HG03521 (cell line): Measurements from ENCODE around the gene BPHL.
"Not testable (repeated sequence)": the region's sequence is repeated elsewhere in the genome, so short reads cannot be mapped to it uniquely, and the experiment has no call there.

ENCODE experiments used
- ATAC-seq: cut with Tn5 transposase; IDR thresholded peaks from one replicate; pipeline ENCODE4 v1.9.1; 2021; ENCODE audit warnings: mild to moderate bottlenecking, moderate library complexity; ENCODE audit not compliant: unreplicated experiment

The BPHL gene

GRCh38 chr6:3120765-3121089 lies 2.2 kb downstream of the BPHL start:
- no peak for ATAC-seq

- ATAC-seq: no peak
These were observed 4.3 kb downstream of the BPHL start for GRCh38 chr6:3122823-3123182.

GRCh38 chr6:3124667-3125066 lies 6.2 kb downstream of the BPHL start:
- ATAC-seq: no peak

DNA sequence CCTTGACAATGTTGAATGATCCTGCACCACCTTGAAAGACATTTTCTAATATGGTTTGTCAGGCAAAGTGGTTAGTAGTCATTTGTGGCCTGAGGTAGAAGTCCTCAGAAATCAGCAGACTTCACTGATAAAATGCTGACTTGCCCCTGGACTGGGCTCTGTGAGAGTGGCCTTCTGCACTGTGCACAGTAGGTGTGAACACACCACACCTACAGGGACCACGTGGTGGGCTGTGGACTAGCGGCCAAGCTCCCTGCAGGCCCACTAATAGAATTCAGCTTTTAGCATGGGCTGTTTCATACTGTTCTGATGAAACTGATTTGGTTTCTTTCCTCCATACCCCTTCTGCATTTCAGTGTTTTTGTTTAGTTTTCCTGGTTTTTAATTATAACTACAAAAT lies 7.3 kb downstream of the BPHL start:
- no peak for ATAC-seq

DNA sequence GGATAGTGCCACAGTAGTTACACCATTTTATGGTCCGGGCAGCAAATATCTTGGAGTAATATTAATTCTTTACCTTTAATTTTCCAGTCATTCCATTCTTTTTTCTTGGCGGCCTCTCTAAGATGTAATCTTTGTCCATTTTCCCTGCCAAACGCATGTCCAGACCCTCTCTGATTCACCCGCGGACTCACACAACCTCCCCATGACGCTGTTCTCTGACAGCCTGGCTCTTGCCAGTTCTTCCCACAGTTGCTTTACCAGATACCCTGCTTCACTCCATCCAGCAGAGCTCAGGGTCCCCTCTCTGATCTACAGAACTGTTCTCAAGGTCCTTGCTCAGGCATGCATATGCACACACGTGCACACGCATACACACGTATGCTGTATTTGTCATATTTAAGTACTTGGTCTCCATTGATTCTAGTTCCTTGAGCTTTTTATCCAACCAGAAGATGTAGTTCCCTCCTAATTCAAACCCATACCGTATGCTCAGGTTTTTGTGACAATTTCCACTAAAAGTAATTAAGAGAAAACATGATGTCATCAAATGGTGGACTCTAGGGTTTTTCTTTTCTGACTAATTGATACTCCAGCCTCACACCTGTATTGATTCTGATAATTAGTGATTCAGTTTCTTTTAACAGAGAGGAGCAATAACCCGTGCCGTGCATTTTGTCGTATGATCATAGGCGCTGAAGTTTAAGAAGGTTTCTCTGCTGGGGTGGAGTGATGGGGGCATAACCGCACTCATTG lies 10.0 kb downstream of the BPHL start:
- ATAC-seq: no peak

DNA sequence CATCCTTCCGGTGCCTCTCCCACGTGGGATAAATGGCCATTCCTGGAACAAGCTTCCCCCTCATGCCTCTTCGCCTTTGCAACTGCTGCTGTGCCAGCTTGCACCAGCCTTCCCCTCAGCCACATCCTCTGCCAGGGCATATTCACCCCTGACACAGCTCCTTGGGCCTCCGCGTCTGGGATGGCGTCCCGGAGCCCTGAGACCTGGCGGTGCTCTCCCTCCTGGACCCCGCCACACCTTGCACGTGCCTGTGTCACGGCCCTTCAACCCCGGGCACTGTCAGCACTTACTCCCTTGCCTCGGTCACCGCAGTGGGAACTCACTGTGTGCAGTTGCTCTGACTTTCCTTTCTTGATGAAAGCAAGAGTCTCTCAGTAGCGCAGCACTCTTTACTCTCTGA lies 13.2 kb downstream of the BPHL start:
- ATAC-seq: no peak

- no peak for ATAC-seq
These were observed 15.0 kb downstream of the BPHL start for GRCh38 chr6:3133515-3133914.

- no peak for ATAC-seq
These were observed 17.3 kb downstream of the BPHL start for GRCh38 chr6:3135668-3136291.

DNA sequence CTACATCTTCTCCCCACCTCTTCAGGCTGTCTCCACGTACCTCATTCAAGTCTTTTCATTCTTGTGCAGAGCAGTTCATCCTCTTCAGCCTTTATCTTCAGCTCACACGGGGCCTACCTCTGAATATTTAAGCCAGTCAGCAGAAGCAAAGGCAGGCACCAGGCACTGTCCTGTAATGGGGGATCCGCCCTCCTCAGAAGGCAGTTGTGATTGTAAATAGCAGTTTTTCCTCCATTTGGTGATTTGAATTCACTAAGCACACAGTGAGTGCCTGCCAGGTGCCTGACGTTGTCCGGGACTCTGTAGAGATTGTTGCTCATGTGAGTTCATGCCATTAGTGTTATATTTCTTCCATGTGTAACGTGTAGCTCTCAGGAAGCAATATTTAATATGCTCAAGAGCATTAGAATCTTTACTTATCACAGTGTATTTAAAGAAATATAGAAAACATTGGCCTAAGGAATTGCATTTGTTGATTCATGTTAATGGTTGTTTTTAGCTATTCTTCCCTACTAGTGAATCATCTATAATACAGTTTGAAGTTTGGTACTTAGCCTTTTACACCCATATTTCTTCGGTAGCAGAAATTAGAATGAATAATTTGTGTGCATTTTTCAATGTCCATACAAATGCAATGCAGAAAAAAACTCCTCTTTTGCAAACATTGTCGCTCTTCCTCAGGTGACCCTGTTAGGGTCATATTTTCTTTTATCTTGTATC lies 17.9 kb downstream of the BPHL start:
- no peak for ATAC-seq

DNA sequence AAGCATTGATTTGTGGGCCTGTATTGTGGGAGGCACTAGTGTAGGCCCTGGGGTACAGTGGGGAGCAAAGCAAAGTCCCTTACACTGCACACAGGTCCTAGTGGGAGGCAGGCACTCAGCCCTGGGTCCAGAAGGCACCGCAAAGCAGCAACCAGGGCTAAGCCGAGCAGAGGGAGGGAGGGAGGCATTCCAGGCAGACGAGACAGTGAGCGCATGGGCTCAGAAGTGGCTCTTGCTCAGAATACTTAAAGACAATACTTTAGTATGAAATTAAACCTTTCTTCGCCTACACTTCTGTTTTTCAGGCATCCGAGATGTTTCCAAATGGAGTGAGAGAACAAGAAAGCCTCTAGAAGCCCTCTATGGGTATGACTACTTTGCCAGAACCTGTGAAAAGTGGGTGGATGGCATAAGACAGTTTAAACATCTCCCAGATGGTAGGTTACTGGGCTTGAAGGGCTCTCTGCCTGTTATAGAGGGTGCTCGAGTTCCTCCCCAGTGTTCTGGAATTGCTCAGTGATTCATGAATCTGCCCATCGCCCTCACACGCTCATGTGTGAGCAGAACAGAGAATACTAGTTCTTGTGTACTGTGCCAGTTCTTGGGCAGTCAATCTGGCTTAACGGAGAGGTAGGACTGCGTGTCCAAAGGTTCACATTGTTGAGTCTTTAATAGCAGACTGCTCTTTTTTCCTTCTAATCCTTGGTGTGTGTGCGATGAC lies 18.7 kb downstream of the BPHL start:
- no peak for ATAC-seq

- not testable (repeated sequence) for ATAC-seq
These were observed 19.4 kb downstream of the BPHL start for GRCh38 chr6:3137873-3138272.

DNA sequence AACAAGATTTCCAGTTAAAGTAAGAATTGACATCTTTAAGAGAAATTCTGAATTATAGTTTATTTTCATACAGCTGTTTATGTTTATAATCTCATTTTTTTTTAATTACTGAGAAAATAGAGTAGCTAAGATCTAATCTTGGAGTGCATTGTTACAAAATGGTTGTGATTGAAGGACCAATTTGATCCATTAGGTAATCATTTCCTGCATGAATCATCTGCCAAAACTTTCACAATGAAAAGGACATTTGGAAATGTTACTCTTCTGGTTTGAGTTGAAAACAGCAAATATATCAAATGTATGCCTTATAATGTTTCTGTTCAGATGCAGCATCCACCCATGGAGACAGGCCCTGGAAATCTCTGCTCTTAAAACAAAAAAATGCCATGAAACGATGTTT lies 19.8 kb downstream of the BPHL start:
- no peak for ATAC-seq

DNA sequence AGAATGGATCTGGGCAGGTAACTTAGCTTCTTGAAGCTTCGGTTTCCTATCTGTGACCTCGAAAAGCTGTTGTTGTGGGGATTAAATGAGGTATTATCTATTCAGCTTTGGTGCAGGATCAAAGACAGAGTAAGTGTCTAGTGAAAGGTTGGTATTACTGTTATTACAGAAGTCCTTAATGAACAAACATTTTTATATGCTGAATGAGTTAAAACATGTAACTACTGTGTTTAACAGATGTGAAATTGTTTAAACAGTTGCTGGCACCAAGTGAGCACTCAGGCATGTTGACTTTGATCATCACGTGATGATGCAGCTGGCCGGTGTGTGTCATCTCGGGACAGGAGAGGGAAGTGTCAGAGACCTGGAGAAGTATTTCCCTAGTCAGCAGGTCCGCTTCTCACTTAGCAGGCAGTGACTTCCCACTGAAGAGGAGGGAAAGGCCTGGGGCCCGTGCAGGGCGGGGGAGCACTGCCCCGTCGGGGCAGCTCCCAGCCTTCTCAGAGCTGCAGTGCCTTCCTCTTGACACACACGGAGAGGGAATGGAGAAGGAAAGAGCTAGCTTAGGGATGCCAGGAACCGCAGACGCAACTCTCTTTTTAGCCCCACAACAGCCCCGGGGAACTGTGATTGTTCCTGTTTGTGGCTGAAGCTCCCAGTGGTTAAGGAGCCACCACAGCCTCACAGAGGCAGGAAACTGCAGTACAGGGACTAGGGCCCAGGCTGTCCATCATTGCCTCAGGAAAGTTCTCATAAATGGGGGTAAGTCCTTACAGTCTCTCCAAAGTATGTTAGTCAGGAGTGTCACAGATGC lies 20.8 kb downstream of the BPHL start:
- no peak for ATAC-seq

- ATAC-seq: no peak
These were observed 21.7 kb downstream of the BPHL start for GRCh38 chr6:3140201-3140600.

GRCh38 chr6:3142536-3142935 lies 24.0 kb downstream of the BPHL start:
- no peak for ATAC-seq

DNA sequence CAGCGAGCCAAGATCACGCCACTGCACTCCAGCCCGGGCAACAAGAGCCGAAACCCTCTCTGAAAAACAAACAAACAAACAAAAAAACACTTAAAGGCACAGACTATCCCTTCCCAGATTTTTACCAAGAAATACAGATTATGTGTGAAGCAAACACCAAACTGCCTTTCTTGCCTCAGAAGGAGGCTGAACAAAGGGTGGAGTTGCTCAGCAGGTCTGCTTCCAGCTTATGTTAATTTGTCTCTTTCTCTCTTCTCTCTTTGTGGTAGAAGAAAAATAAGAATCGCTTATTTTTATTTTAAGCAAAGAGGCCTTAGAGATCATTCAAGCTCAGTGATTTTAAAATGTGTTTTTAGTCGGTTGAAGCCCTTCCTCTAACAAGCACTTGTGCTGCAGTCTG lies 24.6 kb downstream of the BPHL start:
- ATAC-seq: no peak

DNA sequence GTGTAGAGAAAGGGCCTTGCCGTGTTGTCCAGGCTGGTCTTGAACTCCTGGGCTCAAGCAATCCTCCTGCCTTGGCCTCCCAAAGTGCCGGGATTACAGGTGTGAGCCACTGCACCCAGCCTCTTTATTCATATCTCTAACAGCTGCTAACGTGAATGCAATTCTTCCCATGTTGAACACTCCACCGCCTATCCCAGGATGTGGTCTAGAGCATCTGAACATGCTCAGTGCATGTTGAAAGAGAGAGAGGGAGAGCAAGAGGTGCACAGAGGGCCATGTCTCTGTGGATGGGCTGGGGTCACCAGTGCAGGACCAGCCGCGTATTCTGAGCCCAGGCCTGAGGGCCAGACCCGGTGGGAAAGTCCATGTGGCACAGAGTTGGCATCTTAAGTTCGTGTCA lies 26.1 kb downstream of the BPHL start:
- no peak for ATAC-seq

DNA sequence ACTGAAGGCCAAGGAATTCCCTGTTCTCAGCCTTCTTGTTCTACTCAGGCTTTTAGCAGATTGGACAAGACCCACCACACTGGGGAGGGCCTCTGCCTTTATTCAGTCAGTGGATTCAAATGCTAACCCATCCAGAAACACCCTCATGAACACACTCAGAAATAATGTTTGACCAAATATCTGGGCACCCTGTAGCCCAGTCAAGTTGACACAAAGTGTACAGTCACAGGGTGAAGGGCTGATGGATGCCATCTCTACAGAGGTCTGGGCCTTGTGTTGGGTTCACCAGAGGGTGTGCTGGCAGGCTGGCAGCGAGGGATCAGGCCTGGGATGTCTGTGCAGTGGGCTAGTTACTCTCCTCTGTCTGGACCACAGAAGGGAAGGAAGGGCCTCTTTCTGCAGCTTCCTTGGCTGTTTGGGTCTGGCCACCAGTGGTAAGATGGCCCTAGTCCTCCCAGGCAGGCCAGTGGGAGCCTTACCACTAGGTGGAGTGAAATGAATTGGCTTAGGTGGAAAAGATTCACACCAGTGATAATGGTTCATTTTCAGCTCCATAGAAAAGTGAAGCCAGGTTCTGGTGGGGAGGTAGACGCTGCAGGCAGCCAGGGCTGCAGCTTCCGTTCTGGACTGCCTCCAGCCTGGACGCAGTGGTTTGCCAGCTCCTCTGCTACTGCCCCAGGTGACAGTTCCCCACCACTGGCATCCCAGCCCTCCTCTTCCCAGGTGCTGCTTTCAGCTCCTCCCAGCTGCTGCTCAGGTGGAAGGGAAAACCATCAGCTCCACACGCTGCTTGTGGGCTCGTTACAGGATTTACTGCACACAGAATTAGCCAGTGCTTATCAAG lies 29.6 kb downstream of the BPHL start:
- ATAC-seq: no peak

DNA sequence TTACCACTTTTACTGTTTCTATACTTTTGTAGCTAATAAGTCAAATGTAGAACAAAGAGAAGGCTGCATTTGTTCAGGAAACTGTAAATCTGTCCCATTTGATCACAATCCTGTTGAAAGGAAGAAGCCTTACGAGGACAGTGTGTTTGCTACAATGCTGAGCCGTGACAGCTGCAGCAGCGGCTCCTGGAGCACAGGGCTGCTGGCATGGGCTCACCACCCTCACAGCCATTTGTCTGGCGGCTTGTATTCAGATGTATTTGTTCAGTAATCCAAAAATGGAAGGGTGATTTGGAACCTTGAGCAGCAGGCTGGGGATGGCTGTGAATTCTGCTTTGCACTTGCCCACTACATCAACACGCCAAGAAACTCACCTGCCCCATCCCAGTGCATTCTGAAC lies 33.2 kb downstream of the BPHL start:
- no peak for ATAC-seq

DNA sequence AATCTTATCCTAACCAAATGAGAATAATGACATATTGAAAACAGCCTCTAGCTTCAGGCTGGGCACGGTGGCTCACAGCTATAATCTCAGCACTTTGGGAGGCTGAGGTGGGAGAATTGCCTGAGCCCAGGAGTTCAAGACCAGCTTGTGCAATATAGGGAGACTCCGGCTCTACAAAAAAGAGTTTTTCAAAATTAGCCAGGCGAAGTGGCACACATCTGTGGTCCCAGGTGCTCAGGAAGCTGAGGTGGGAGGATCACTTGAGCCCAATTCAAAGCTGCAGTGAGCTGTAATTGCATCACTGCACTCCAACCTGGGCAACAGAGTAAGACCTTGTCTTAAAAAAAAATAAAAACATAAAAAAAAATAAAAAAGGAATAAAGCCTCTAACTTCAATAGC lies 34.2 kb downstream of the BPHL start:
- no peak for ATAC-seq
